Psoas muscle (tissue), 8 donors: Measurements from ENCODE around the gene VILL. TPM values are rescaled to one million over a fixed set of nuclear protein-coding genes. Genes with fewer than 3 reads are reported as not detected.
A peak's percentile ranks its signal among the peaks of the same experiment; 100 is the strongest.

ENCODE experiments used
- ATAC-seq, 4 donors: fragments of 200-7000 bp; cut with Tn5 transposase; one replicate each; pipeline ENCODE4 v1.9.1; 2020; ENCODE audit warnings: moderate library complexity in 3 of 4, mild to moderate bottlenecking in 2 of 4
- DNase-seq, 2 donors: peaks; one replicate each; pipeline ENCODE4 v3.0.0-alpha.2; 2020
- H3K27ac ChIP-seq: fragments of 200-600 bp; one replicate; pipeline ENCODE4 v1.8.0; 2022
- H3K27me3 ChIP-seq, 3 donors: fragments of 200-600 bp in 1 of 3; one replicate each; pipeline versions ENCODE4 v1.6.1 to v1.8.0; 2013 to 2022; ENCODE audit warnings: low read length in 2 of 3, mild to moderate bottlenecking in 2 of 3, moderate library complexity in 1 of 3; ENCODE audit not compliant: insufficient read depth in 3 of 3
- H3K36me3 ChIP-seq, 2 donors: fragments of 200-600 bp in 1 of 2; one replicate each; pipeline versions ENCODE4 v1.6.1 to v1.8.0; 2013 to 2022; ENCODE audit warnings: low read depth in 1 of 2, mild to moderate bottlenecking in 1 of 2, moderate library complexity in 1 of 2; ENCODE audit not compliant: insufficient read depth in 1 of 2
- H3K4me1 ChIP-seq: fragments of 200-600 bp; one replicate; pipeline ENCODE4 v1.8.0; 2022
- H3K4me3 ChIP-seq: fragments of 200-600 bp; one replicate; pipeline ENCODE4 v1.8.0; 2022; ENCODE audit warnings: mild to moderate bottlenecking
- H3K9me3 ChIP-seq: fragments of 200-600 bp; one replicate; pipeline ENCODE4 v1.8.0; 2022
- WGBS, 3 donors: extraction: QIAGEN DNeasy Blood & Tissue Kit; methylation state at CpG; one replicate each; pipeline versions ENCODE4 v1.1.6 to v1.1.7; 2013; 5-methylcytosine and 5-hydroxymethylcytosine counted together
- intact Hi-C, 2 donors: fragments of 100-400 bp; cut with DNase I; formaldehyde crosslinking; loops; one replicate each; pipeline versions ENCODE4 v1.11.0 to v1.14.2; 2022
- polyA plus RNA-seq, 3 donors: library from polyadenylated mRNA; stranded (reverse); fragments of 200-250 nt; gene quantifications; one replicate each; pipeline ENCODE4 v1.2.3, GENCODE V29; 2013
- total RNA-seq, 4 donors: library from RNA; stranded (reverse); fragmentation: NEBNext Ultra II Directional in 2 of 4; extraction: Animal tissue kit (Norgen Biotek cat#: 25700) in 2 of 4; gene quantifications; one replicate each; pipeline versions ENCODE4 v1.2.1 to v1.2.4, GENCODE V29; 2021 to 2023
- TF ChIP-seq, protein P1 (sequence below): fragments of 200-600 bp; IDR thresholded peaks from one replicate; pipeline ENCODE4 v1.8.0; 2022; ENCODE audit warnings: antibody characterized with exemption
- donor health status: healthy with polysubstance abuse.
- donor health status: DM: no; HTN: no; CAD: no; lungs with moderate emphysema.
- donor health status: Bipolar disorder and iron deficiency.
- donor health status: healthy.
- donor health status: DM: yes; HTN: yes; CAD: no.
- donor health status: DM: no; HTN: no; CAD: no.
- donor health status: DM: no; HTN: no; CAD: no.
- donor health status: DM: yes; HTN: yes; CAD: no.

Gene VILL
- total and polyA plus RNA-seq, 7 donors: 0.65 to 2.1 (median 0.92) TPM

DNA sequence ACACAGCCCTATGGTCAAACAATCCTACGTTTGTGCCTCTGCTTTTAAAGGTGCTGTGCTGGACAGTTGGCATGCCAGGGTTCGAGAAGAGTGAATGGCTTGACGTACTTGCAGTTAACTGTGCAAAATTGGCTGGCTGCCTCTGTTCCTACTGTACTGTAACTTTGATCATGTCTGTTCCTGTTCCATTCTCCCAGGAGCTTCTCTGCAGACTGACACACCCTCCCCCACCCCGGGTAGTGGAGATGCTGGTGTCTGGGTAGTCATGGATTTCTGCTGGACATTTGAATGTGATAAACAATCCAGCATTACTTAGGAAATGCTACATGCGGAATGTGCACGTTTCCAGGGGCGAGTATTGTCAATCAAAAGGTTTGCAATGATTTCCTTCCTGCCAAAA lies 6.5 kb upstream of the VILL start:
- DNase-seq: no peak
- TF ChIP-seq, protein P1, sequence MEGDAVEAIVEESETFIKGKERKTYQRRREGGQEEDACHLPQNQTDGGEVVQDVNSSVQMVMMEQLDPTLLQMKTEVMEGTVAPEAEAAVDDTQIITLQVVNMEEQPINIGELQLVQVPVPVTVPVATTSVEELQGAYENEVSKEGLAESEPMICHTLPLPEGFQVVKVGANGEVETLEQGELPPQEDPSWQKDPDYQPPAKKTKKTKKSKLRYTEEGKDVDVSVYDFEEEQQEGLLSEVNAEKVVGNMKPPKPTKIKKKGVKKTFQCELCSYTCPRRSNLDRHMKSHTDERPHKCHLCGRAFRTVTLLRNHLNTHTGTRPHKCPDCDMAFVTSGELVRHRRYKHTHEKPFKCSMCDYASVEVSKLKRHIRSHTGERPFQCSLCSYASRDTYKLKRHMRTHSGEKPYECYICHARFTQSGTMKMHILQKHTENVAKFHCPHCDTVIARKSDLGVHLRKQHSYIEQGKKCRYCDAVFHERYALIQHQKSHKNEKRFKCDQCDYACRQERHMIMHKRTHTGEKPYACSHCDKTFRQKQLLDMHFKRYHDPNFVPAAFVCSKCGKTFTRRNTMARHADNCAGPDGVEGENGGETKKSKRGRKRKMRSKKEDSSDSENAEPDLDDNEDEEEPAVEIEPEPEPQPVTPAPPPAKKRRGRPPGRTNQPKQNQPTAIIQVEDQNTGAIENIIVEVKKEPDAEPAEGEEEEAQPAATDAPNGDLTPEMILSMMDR: no peak
- ATAC-seq: no peak
- no peak overlapping the region for H3K27ac ChIP-seq
- 78 to 89% (median 84%) methylated on average over 7 of the region's 7 CpGs for WGBS, 3 donors
- no peak overlapping the region for H3K4me3 ChIP-seq
- intact Hi-C loops: no loop called here
- no peaks in the 10 kb centered on the region for H3K27me3 ChIP-seq
- no peaks in the 10 kb centered on the region for H3K9me3 ChIP-seq
- no peaks in the 10 kb centered on the region for H3K36me3 ChIP-seq
- H3K4me1 ChIP-seq: no peaks in the 10 kb centered on the region

DNA sequence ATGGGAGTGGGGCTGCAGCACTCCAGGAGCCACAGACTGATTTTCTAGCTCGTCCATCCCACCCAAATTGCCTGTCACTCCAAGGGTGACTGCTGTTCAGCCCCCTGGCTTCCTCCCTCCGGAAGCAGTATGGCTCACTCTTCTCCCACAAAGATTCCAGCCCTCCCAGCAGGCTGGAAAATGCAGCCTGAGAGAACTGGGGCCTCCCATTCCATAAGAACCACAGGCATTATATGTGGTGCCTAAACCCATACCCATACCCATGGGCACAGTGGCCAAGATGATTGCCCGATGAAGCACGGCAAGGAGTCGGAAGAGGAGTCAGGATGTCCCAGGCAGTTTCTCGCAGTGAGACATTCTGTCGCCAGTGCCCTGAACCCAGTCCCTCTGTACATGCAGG lies 6.0 kb upstream of the VILL start:
- intact Hi-C loops: no loop called here
- Histone ChIP-seq H3K27ac (no peak overlapping the region), H3K36me3 (no peaks in the 10 kb centered on the region), H3K4me1 (no peaks in the 10 kb centered on the region), H3K9me3 (no peaks in the 10 kb centered on the region), H3K4me3 (no peak overlapping the region), H3K27me3 (no peaks in the 10 kb centered on the region)
- DNase-seq (no peak), ATAC-seq (no peak)
- TF ChIP-seq, protein P1: no peak
- WGBS, 3 donors: 87 to 97% (median 92%) methylated on average over 7 of the region's 7 CpGs

DNA sequence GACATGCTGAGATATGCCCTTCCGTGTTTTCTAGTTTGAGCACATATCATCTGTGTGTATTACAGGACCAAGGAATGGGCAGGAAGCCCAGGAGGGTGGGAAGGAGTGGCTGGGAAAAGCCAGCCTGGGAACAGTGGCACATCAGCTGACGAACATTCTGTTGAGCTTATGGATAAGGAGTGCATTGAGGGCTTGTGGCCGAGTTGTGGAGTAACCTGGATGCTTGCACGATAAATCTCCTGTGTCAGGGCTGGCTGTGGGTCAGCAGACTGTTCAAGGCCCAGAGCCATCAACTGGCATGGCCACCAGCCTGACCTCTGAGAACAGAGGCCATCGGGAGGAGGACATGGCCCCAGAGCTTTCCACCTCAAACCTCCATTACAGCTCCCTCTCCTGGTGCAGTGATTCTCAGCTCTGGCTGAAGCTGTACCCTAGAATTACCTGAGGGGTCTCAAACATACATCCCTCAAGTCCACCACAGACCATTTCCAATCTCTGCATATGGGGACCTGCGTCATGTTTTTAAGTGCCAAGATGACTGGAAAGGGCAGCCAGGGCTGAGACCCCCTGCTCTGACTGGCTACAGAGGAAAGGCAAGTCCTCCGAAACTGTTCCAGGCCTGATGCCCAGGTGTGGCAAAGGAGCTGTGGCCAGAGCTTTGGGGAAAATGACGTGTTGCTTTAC lies 4.8 kb upstream of the VILL start:
- WGBS, 3 donors: 56 to 65% (median 60%) methylated on average over 8 of the region's 8 CpGs
- H3K4me1 ChIP-seq: no peaks in the 10 kb centered on the region
- H3K36me3 ChIP-seq: no peaks in the 10 kb centered on the region
- H3K27me3 ChIP-seq: no peaks in the 10 kb centered on the region
- TF ChIP-seq, protein P1: no peak
- H3K9me3 ChIP-seq: no peaks in the 10 kb centered on the region
- H3K4me3 ChIP-seq: no peak overlapping the region
- ATAC-seq: peak; percentile 34 to 72 (median 56)
- H3K27ac ChIP-seq: no peak overlapping the region
- intact Hi-C loops: no loop called here
- DNase-seq: peak in 1 of 2 donors; percentile 52

DNA sequence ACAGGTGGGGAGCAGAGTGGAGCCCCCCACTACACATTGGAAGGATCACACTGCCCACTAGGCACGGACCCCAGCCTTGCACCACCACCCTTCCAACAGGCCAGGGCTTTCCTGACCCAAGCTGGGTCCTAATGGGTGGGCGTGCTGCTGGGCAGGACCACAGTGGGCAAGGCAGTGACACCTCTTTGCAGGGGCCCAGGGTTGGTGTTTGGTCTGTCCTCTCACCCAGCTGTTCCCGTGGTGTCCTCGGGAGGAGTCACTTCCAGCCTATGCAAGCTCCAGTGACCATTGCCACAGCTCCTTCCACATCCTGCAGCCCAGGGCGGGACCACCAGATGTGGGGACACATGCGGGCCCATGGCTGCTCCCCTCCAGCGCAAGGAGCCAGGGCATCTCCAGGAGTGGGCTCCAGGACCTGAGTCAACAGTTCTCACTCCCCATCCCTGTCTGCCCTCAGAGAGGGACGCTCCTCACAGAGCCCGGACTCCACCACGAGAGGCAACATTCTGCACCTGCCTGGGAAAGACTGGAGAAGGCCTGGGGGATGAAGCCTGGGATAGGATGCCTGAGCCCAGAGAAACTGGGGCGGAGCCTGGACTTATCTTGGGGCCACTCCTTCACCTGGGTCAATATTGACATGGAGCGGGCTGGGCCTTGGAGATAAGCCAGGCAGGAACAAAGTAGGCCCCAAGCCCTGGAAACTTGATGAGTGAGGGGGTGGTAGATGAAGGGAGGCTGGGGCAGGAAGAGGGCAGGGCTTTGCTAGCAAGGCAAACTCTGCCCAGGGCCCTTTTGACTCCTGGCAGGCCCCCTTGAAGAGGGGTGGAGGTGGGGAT lies 3.9 kb upstream of the VILL start:
- no peak for DNase-seq
- H3K27ac ChIP-seq: no peak overlapping the region
- TF ChIP-seq, protein P1: no peak
- no peaks in the 10 kb centered on the region for H3K9me3 ChIP-seq
- intact Hi-C loops: no loop called here
- H3K4me1 ChIP-seq: no peaks in the 10 kb centered on the region
- H3K4me3 ChIP-seq: no peak overlapping the region
- ATAC-seq: no peak
- WGBS, 3 donors: 82 to 91% (median 86%) methylated on average over 12 of the region's 12 CpGs
- no peaks in the 10 kb centered on the region for H3K27me3 ChIP-seq
- H3K36me3 ChIP-seq: no peaks in the 10 kb centered on the region
